GM13976 (cell line): ENCODE data around the gene FAM3C.

Experiments
- DNase-seq: peaks from one replicate; pipeline ENCODE4 v3.0.0; 2012; ENCODE audit warnings: low spot score
- CTCF ChIP-seq: IDR thresholded peaks from 2 replicates; pipeline ENCODE4 v1.5.1; 2012; ENCODE audit warnings: borderline replicate concordance, mild to moderate bottlenecking; ENCODE audit not compliant: insufficient read depth; ENCODE audit errors: extremely low read depth, missing control alignments, control extremely low read depth
- in situ Hi-C: fragments of 300-500 bp; cut with MboI; formaldehyde crosslinking; loops from one replicate; pipeline ENCODE4 v1.12.0; 2022; ENCODE audit warnings: low sequenced_read_pairs, mixed read lengths, inconsistent platforms; ENCODE audit not compliant: unreplicated experiment

Gene FAM3C

GRCh38 chr7:121391686-121392085 lies 4.4 kb downstream of the FAM3C start:
- DNase-seq: no peak
- in situ Hi-C loops: no loop called here
- TF ChIP-seq CTCF: no peak

- TF ChIP-seq CTCF: no peak
- in situ Hi-C loops: no loop called here
- DNase-seq: no peak
Observed at GRCh38 chr7:121390617-121391016, 5.5 kb downstream of the FAM3C start.

GRCh38 chr7:121390109-121390508 lies 6.0 kb downstream of the FAM3C start:
- TF ChIP-seq CTCF: no peak
- no peak for DNase-seq
- in situ Hi-C loops: no loop called here

- no peak for DNase-seq
- TF ChIP-seq CTCF: no peak
- in situ Hi-C loops: no loop called here
Observed at GRCh38 chr7:121388950-121389349, 7.2 kb downstream of the FAM3C start.

GRCh38 chr7:121385800-121386179 lies 10.3 kb downstream of the FAM3C start:
- in situ Hi-C loops: no loop called here
- DNase-seq: peak; percentile 48
- no peak for TF ChIP-seq CTCF

GRCh38 chr7:121385056-121385799 lies 10.9 kb downstream of the FAM3C start:
- no peak for TF ChIP-seq CTCF
- DNase-seq: no peak
- in situ Hi-C loops: no loop called here

- no peak for TF ChIP-seq CTCF
- DNase-seq: no peak
- in situ Hi-C loops: no loop called here
Observed at GRCh38 chr7:121384265-121384664, 11.8 kb downstream of the FAM3C start.
